DOHH2 (cell line): ENCODE results near the gene DDX51.

Source experiments
- H3F3A ChIP-seq: fragments of 200-600 bp; sonication (generic), shearing (Covaris generic); 2 replicates; pipeline ENCODE4 v1.6.0; 2016; ENCODE audit warnings: antibody characterized with exemption, mild to moderate bottlenecking; ENCODE audit not compliant: control insufficient read depth, insufficient read depth
- H3K27ac ChIP-seq: fragments of 200-600 bp; sonication (generic); 2 replicates; pipeline ENCODE4 v1.5.1; 2014; ENCODE audit warnings: low read depth, mild to moderate bottlenecking, low read length, moderate library complexity
- H3K27me3 ChIP-seq: fragments of 200-600 bp; sonication (generic); 2 replicates; pipeline ENCODE4 v1.6.1; 2014; ENCODE audit warnings: mild to moderate bottlenecking, low read length, mixed read lengths; ENCODE audit not compliant: control insufficient read depth
- H3K36me3 ChIP-seq: fragments of 200-600 bp; sonication (generic); 2 replicates; pipeline ENCODE4 v1.6.1; 2014; ENCODE audit warnings: mild to moderate bottlenecking, low read length, moderate library complexity, mixed read lengths; ENCODE audit not compliant: control insufficient read depth
- H3K4me1 ChIP-seq: fragments of 200-600 bp; sonication (generic); 2 replicates; pipeline ENCODE4 v1.6.1; 2014; ENCODE audit warnings: mild to moderate bottlenecking, low read length, mixed read lengths; ENCODE audit not compliant: control insufficient read depth
- H3K4me2 ChIP-seq: fragments of 200-600 bp; sonication (generic); 2 replicates; pipeline ENCODE4 v1.6.0; 2014; ENCODE audit warnings: mild to moderate bottlenecking, low read length, moderate library complexity
- H3K4me3 ChIP-seq: fragments of 200-600 bp; sonication (generic); 2 replicates; pipeline ENCODE4 v1.5.1; 2014; ENCODE audit warnings: mild to moderate bottlenecking, low read length, mixed read lengths
- H3K79me2 ChIP-seq: fragments of 200-600 bp; sonication (generic); 2 replicates; pipeline ENCODE4 v1.6.1; 2014; ENCODE audit warnings: mild to moderate bottlenecking, low read length, mixed read lengths; ENCODE audit not compliant: control insufficient read depth
- H3K9me2 ChIP-seq: fragments of 200-600 bp; sonication (generic); replicated peaks from 2 replicates; pipeline ENCODE4 v1.6.1; 2014; ENCODE audit warnings: mild to moderate bottlenecking, low read length, mixed read lengths; ENCODE audit not compliant: control insufficient read depth
- H3K9me3 ChIP-seq: fragments of 200-600 bp; sonication (generic); 2 replicates; pipeline ENCODE4 v1.6.1; 2014; ENCODE audit warnings: antibody characterized with exemption, low read length, mixed read lengths; ENCODE audit not compliant: control insufficient read depth, insufficient read depth
- H4K20me1 ChIP-seq: fragments of 200-600 bp; sonication (generic); 2 replicates; pipeline ENCODE4 v1.6.0; 2014; ENCODE audit warnings: low read depth, mild to moderate bottlenecking, antibody characterized with exemption, low read length, moderate library complexity; ENCODE audit not compliant: control insufficient read depth, insufficient read depth
- CTCF ChIP-seq: fragments of 200-600 bp; sonication (generic); IDR thresholded peaks from one replicate; pipeline ENCODE4 v1.5.1; 2014; ENCODE audit warnings: antibody characterized with exemption, mild to moderate bottlenecking, low read depth, low read length; ENCODE audit not compliant: poor library complexity, severe bottlenecking
- EZH2phosphoT487 ChIP-seq: fragments of 200-600 bp; sonication (generic); IDR thresholded peaks from 2 replicates; pipeline ENCODE4 v1.6.1; 2017; ENCODE audit warnings: borderline replicate concordance, mild to moderate bottlenecking, antibody characterized with exemption, low read length, moderate library complexity, mixed read lengths

The DDX51 gene

DNA sequence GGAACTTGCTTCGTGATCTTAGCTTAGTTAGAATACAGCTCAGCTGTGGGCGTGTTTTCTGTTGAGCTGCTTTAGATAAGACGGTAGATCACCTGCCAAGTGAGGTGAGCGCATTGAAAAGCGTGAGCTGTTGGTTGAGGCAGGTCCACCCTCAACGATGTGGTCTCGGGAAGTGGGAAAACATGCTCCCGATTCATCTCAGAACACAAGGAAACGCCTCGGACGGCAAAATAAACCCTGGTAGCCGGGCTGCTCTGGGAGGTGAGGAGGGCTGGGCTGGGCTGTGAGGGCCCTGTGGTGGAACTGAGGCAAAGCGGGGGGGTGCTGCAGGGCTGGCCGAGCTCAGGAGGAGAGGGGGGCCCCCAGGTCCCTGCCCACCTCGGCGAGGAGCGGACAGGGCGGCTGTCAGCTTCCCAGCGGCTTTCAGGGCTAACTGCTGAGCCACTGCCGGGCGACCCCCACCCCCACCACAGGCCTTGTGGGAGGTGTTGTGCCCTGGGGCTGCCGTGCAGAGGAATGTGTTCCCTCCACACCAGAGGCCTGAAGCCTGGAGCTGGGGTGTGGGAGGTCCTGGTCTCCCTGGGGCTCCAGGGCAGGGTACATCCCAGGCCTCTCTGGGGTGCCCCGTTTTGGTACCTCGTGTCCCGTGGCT lies 30.8 kb upstream of the DDX51 start:
- Histone ChIP-seq H3K4me2 (no peak overlapping the region), H3F3A (no peaks in the 10 kb centered on the region), H3K27ac (no peak overlapping the region), H3K36me3 (no peaks in the 10 kb centered on the region), H3K9me3 (no peaks in the 10 kb centered on the region), H4K20me1 (no peaks in the 10 kb centered on the region), H3K4me1 (peaks cover 11% of the 10 kb centered on the region), H3K79me2 (no peaks in the 10 kb centered on the region), H3K4me3 (no peak overlapping the region), H3K9me2 (no peaks in the 10 kb centered on the region), H3K27me3 (no peaks in the 10 kb centered on the region; the same call in 1 of the 2 replicates)
- TF ChIP-seq CTCF (no peak), EZH2phosphoT487 (no peak)

DNA sequence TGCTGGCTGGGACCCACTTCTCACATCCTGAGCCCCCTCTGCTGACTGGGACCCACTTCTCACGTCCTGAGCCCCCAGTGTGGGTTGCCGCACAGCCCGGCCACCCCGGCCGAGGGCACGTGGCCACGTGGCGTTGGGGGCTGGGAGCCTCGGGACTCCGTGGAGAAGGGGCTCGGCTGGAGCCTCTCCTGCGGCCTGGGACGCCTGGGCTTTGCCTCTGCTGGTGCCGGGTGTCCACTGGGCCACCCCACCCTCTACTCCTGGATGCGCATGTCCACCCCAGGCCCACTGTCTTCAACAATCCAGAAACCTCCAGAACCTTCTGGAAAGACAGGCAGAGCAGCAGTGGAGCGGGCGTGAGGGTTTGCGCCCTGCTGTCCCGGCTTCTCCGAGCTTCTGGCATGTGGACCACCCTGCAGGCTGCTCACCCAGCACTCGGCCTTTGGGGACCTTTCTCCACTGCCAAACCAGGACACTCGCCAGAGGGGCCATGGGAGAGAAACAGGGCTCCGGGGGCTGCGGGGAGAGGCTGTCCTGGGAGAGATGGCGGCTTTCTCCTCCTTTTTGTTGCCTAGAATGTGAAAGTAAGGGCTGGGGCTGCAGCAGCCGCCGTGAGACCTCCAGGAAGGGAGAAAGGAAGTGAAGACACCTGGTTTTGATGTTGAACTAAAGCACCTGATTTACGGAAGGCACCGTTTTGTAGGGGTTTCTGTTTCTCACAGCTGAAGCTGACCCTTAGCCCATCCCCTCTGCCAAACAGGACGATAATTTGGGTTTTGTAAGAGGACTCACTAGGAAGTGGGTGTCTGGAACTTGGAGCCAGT lies 30.1 kb upstream of the DDX51 start:
- H3K27me3 ChIP-seq = no peaks in the 10 kb centered on the region; the same call in 1 of the 2 replicates
- no peaks in the 10 kb centered on the region for H4K20me1 ChIP-seq
- no peak overlapping the region for H3K4me2 ChIP-seq
- peaks cover 11% of the 10 kb centered on the region for H3K4me1 ChIP-seq
- H3K36me3 ChIP-seq = no peaks in the 10 kb centered on the region
- H3K79me2 ChIP-seq = no peaks in the 10 kb centered on the region
- no peaks in the 10 kb centered on the region for H3K9me2 ChIP-seq
- no peak overlapping the region for H3K27ac ChIP-seq
- TF ChIP-seq EZH2phosphoT487 = no peak
- no peak for TF ChIP-seq CTCF
- H3K4me3 ChIP-seq = no peak overlapping the region
- H3K9me3 ChIP-seq = no peaks in the 10 kb centered on the region
- no peaks in the 10 kb centered on the region for H3F3A ChIP-seq

- Histone ChIP-seq H3K27me3 (no peaks in the 10 kb centered on the region; the same call in 1 of the 2 replicates), H3K4me1 (peaks cover 6% of the 10 kb centered on the region), H4K20me1 (no peaks in the 10 kb centered on the region)
These were observed 29.3 kb upstream of the DDX51 start for GRCh38 chr12:132173135-132174014.

More at GRCh38 chr12:132173135-132174014, 29.3 kb upstream of the DDX51 start:
- Histone ChIP-seq H3K79me2 (no peaks in the 10 kb centered on the region), H3F3A (no peaks in the 10 kb centered on the region), H3K9me2 (no peaks in the 10 kb centered on the region), H3K9me3 (no peaks in the 10 kb centered on the region), H3K4me2 (no peak overlapping the region), H3K36me3 (no peaks in the 10 kb centered on the region), H3K27ac (no peak overlapping the region), H3K4me3 (no peak overlapping the region)
- TF ChIP-seq CTCF (no peak), EZH2phosphoT487 (no peak)
